NCI-H2196 (cell line): ENCODE results near the gene KLHDC2.
"Not testable (repeated sequence)": the region's sequence is repeated elsewhere in the genome, so short reads cannot be mapped to it uniquely, and the experiment has no call there.

Experiments used
- DNase-seq: peaks from one replicate; lab custom pipeline; 2025; ENCODE audit not compliant: unreplicated experiment; lab: John Stamatoyannopoulos, UW

The KLHDC2 gene

GRCh38 chr14:49774106-49774505, 6.2 kb downstream of the KLHDC2 start:
- no peak for DNase-seq

- DNase-seq: no peak
Observed at GRCh38 chr14:49778421-49778820, 10.5 kb downstream of the KLHDC2 start.

- not testable (repeated sequence) for DNase-seq
Observed at GRCh38 chr14:49781040-49781439, 13.1 kb downstream of the KLHDC2 start.

- DNase-seq: no peak
Observed at GRCh38 chr14:49783394-49784014, 15.6 kb downstream of the KLHDC2 start.

GRCh38 chr14:49786315-49786714, 18.4 kb downstream of the KLHDC2 start:
- no peak for DNase-seq

GRCh38 chr14:49792618-49793017, 24.7 kb downstream of the KLHDC2 start:
- no peak for DNase-seq

GRCh38 chr14:49796025-49796424, 28.1 kb downstream of the KLHDC2 start:
- no peak for DNase-seq

GRCh38 chr14:49808780-49809179, 40.8 kb downstream of the KLHDC2 start:
- no peak for DNase-seq

- DNase-seq: not testable (repeated sequence)
Observed at GRCh38 chr14:49816118-49816517, 48.2 kb downstream of the KLHDC2 start.

- DNase-seq: no peak
Observed at GRCh38 chr14:49816844-49817243, 48.9 kb downstream of the KLHDC2 start.

GRCh38 chr14:49820176-49820575, 52.2 kb downstream of the KLHDC2 start:
- DNase-seq: no peak

- DNase-seq: no peak
Observed at GRCh38 chr14:49828640-49829039, 60.7 kb downstream of the KLHDC2 start.
